T follicular helper cell (primary cell): ENCODE data around the gene R3HDM4.

Experiments used
- DNase-seq: peaks from one replicate; pipeline ENCODE4 v3.0.0-alpha.2; 2020; ENCODE audit warnings: low read depth

R3HDM4 gene

DNA sequence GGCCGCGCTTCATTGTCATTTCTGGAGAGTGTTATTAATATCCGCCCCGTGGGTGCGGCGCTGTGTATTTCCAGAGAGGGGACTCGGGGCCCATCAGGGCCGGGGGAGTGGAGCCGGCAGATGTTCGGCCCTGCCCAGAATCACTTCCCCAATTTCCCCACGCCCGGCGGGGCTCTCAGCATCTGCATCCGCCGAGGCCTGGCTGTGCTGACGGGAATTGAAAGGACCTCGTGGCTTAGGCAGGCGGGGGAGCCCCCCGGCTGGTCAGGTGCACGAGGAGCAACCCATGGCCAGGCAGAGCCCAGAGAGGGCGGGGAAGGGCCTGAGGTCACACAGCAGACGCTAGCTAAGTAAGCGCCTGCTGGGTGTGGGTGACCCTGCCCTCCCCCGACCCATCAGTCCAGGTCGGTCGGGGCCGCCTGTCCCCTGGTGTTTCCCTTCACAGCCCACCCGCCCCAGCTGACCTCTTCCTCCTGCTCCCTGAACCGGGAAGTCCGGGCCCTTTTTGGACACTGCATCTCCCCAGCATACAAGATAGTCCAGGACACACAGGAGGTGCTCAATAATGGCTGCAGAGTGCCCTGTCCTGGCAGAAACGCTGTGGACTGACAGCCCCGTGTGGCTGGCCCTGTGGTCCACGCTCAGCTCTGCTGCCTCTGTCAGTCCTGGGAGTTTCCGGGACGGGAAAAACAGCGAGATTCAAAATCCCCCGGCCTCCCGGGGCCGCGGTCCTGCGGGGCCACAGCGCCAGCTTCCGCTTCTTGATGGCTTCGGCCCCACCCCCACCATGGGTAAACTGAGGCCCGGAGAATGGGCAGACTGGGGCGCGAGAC, 34.9 kb upstream of the R3HDM4 start:
- no peak for DNase-seq

DNA sequence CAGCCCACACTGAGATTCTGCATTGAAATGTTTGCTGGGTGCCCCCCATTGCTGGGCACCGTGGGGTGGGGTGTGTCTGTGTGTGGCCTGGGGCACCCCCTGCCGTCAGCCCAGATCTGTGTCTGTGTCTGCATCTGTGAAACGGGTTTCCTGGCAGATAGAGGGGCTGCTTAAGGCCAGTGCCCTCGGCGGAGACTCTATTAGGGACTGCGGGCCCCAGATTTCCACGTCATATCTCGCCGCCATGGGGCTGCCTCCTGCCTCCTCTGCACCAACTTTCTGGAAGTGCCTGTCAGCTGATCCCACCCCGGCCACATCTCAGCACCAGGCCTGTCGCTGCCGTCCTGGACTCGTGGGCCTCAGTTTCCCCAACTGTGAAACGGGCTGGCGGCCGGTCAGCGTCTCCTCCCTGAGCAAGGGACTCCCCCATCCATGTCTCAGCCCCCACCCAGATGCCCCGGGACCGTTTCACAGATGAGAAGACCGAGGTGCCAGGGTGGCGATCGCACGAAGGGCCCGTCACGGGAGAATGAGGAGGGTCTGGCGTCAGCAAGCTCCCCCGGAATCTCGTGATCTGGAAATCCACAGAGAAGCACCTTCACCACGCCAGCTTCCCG, 34.2 kb upstream of the R3HDM4 start:
- DNase-seq, result no peak

DNA sequence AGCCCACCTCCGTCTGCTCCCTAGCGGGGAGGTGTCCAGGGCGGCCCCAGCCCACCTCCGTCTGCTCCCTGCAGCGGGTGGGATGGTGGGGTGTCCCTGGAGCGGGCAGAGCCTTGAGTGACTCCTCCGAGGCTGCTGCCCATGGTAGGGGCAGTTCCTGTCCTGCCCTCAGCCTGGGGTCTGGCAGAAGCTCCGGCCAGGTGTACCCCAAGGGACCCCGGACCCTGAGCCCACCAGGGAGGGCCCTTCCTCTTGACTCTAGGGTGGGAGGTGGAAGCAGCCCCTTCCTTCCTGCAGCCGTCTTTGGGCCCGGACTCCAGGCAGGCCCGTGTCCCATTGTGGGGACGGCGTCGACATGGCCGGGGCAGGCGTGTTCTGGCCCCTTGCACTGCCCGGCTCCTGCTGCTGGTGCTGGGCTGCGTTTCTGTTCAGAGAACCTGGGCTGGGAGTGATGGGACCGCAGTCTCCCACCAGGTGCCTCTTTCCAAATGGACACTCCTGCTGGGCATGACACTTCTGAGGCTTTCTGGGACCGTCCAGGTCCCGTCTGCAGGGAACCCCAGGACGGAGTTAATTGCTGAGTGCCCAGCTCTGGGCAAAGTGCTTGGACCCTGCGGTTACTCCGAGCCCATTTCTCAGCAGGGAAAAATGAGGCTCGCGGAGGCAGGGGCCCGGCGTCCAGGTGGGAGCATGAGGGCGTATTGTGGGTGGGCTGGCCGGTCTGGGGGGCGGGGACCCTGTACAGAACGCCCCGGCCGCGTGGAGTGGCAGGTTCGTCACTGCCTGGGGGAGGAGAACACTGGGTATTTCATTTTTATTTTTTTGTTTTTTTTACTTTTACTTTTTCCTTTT, 32.6 kb upstream of the R3HDM4 start:
- no peak for DNase-seq

- no peak for DNase-seq
Observed at GRCh38 chr19:944663-945241, 31.7 kb upstream of the R3HDM4 start.

DNA sequence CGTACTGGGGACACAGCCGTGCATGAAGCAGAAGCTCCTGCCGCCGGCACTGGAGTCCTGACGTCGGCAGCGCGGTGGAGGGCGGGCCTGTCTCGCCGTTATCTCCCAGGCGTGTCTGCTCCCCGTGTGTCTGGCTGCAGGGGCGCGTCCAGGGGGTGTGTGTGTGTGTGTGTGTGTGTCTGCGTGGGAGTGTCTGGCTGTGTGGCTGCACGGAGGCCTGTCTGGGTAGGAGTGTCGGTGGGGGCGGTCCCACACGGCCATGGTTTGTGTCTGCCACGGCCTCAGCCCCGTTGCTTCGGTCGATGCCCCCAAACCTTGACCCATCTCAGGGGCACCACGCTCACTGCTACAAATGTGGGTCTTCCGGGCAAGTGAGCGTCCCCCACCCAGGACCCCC, 31.1 kb upstream of the R3HDM4 start:
- no peak for DNase-seq

GRCh38 chr19:943551-944170, 30.6 kb upstream of the R3HDM4 start:
- no peak for DNase-seq

DNA sequence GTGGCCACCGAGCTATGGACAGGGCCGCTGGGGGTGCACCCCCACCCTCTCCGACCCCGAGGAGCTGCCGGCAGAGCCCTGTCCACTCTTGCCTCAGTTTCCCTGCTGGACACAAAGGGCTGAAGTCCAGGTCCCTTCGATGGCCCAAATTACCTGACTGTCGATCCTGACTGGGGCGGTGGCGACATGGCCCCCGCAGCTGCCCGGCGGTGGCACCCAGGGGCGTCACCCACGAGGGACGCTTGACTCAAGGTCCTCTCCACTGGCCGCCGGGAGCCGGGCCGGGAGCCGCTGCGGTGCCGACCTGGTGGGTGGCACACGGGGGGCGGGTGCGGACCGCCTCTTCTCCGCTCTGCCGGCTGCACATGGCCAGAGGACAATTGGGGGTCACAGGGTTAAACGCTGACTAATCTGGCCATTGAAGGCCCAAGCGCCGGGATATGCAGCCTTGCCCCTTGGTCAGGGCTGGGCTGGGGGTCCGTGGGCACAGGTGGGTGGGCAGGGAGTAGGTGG, 29.2 kb upstream of the R3HDM4 start:
- DNase-seq, result no peak

DNA sequence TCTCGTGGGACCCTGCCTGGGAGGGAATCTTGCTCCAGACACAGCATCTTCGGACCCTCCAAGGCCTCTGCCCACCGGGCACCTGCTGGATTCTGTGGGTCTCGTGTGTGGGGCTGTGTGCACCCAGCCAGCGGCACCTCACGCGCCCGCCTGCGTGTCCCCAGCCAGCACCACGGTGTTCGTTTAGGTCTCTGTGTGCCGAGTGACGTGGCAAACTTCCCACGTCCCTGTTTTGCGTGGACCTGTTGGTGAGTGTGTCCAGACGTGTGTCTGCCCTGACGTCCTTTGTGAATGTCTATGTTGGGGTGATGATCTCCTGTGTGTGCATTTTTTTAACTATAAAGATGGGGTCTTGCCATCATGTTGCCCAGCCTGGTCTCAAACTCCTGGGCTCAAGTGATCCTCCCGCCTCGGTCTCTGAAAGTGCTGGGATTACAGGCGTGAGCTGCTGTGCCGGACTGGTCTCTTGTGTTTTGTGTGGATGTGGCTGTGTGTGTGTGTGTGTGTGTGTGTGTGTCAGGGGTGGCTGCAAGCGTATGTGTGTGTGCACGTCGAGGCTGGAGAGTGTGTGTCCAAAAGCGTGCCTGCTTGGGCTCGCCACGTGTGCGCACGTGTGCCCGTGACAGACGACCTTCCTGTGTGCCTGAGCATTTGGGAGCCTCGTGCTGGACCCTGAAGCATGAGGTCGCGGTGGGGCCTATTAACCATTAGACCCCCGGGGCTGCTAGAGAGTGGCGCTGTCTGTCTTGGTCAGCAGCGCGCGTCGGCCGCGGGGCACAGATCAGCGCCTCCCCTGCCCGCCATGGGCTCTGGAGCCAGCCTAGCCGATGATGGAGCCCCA, 28.5 kb upstream of the R3HDM4 start:
- DNase-seq, result no peak

GRCh38 chr19:940591-941291, 27.7 kb upstream of the R3HDM4 start:
- peak; percentile 46 for DNase-seq

DNA sequence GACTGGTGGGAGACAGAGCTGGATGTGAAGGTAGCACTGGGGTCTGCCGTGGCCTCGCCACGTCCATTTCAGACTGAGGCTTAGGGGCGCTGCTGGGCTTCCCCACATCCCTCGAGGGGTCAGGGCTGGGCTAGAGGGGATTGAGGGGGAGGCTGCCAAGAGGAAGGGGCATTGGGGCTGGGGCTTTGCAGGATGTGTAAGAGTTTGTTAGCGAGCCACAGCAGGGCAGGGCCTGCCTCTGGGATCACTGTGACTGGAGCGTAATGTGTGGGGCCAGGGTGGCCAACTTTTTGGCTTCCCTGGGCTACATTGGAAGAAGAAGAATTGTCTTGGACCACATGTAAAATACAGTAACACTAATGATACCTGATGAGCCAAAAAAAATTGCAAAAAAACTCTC, 26.9 kb upstream of the R3HDM4 start:
- DNase-seq, result no peak

GRCh38 chr19:939439-939838, 26.4 kb upstream of the R3HDM4 start:
- DNase-seq, result no peak

DNA sequence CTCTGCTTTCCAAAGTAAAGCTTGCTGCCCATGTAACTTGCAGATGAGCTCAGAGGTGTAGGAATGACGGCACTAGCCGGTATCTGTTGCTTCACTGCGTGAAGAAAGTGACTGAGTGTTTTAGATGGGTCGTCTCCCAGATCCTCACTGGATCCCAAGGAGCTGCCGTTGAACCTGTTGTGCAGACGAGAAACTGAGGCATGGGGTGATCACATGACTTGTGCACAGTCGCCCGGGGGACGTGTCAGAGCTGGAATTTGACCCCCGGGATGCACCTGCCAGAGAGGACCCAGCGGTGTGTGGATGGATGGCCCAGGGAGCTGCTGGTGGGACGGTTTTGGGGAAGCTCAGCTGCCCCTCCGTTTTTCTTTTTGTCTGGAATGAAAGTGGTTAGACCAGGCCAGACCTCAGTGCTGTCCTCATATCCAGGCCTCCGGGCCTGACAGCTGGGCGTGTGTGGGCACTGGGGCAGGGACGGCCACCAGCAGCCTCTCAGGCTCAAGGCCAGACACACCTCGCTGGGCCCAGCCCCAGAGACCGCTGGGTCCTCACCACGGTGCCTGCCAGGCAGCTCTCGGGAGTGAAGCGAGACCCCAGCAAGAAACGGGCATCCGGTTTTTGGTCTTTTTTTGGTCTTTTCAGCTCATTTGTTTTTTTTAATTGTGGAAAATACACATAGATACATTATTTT, 25.4 kb upstream of the R3HDM4 start:
- no peak for DNase-seq

GRCh38 chr19:937259-937694, 24.3 kb upstream of the R3HDM4 start:
- no peak for DNase-seq

GRCh38 chr19:936175-936546, 23.1 kb upstream of the R3HDM4 start:
- no peak for DNase-seq

- DNase-seq, result no peak
Observed at GRCh38 chr19:934865-935479, 22.0 kb upstream of the R3HDM4 start.

DNA sequence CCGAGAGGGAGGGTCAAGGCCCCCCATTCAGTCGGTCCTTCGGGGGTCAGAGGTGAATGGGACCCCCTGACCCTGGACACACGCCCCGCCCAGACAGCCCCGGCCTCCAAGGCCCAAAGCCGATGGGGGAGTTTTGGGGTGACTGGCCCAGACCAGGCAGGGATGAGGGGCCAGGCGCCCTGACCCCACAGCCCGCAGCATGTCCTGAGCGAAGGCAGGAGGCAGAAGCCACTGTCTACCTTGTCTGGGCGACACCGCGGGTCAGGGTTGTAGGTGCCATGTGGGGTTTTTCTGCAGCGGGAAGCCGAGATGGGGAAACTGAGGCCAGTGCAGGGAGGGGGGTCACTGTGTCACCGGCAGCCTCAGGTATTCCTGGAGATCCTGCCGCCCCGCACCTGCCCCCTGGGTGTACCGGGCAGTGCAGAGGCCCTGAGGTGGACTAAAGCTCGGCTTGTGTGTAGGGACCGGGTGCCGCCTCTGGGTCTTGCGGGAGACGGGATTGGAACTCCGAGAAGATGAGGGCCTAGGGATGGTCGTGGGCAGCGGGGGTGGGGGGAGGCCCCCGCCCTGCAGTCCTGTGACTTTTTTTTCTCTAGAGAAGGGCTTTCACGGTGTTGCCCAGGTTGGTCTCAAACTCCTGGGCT, 21.3 kb upstream of the R3HDM4 start:
- DNase-seq, result no peak

DNA sequence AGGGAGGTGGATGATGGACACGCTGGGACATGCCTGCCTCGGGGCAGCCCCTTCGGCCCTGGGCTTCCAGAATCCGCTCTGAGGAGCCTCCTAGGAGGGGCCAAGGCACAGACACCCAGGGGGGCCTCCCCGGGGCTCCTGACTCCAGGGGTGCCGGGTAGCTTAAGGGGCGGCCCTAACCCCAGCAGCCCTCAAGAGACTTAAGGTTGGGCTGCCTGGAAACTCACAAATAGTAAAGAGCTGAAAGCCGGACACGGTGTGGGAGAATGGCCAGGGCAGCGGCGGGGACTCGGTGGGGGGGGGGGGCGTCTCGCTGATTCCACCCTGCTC, 20.5 kb upstream of the R3HDM4 start:
- DNase-seq, result no peak

GRCh38 chr19:932648-933552, 19.9 kb upstream of the R3HDM4 start:
- DNase-seq, result no peak
